K562 (cell line): Measurements from ENCODE around the gene TRIM23.
"Not testable (repeated sequence)": the region's sequence is repeated elsewhere in the genome, so short reads cannot be mapped to it uniquely, and the experiment has no call there.

Source experiments
- CEBPZ ChIP-seq: fragments of 150-350 bp; IDR thresholded peaks from 2 replicates; pipeline ENCODE4 v1.6.1; 2014; ENCODE audit warnings: low read depth, mild to moderate bottlenecking, low read length, borderline replicate concordance
- CHCHD3 ChIP-seq: fragments of 250-450 bp; sonication (Bioruptor Pico); IDR thresholded peaks from 2 replicates; pipeline ENCODE4 v2.1.2; 2022; ENCODE audit warnings: mild to moderate bottlenecking
- COPS2 ChIP-seq: fragments of 450-650 bp; conservative IDR thresholded peaks from 2 replicates; pipeline ENCODE4 v1.6.1; 2016; ENCODE audit warnings: mild to moderate bottlenecking, moderate library complexity
- ESRRB ChIP-seq: fragments of 250-450 bp; sonication (Bioruptor Pico); IDR thresholded peaks from 2 replicates; pipeline ENCODE4 v1.5.0; 2020; ENCODE audit warnings: mild to moderate bottlenecking, moderate library complexity, borderline replicate concordance
- KAT7 ChIP-seq: sonication (generic); formaldehyde crosslinking; IDR thresholded peaks from 2 replicates; pipeline ENCODE4 v1.8.0; 2022; ENCODE audit warnings: missing genetic modification reagents, mild to moderate bottlenecking, borderline replicate concordance
- MAFK ChIP-seq: IDR thresholded peaks from 2 replicates; pipeline ENCODE4 v1.6.1; 2011; ENCODE audit warnings: low read length, improper control_type of control experiment
- NFE2 ChIP-seq: IDR thresholded peaks from 2 replicates; pipeline ENCODE4 v1.6.1; 2014; ENCODE audit warnings: antibody characterized with exemption, low read depth
- POLR2A ChIP-seq: fragments of 450-650 bp; conservative IDR thresholded peaks from 2 replicates; pipeline ENCODE4 v1.6.1; 2016
- ZBTB1 ChIP-seq: sonication (generic); formaldehyde crosslinking; IDR thresholded peaks from 2 replicates; pipeline ENCODE4 v1.8.1; 2023; ENCODE audit warnings: missing genetic modification reagents, low read depth, mild to moderate bottlenecking, borderline replicate concordance
- TF ChIP-seq, protein P1 (sequence below): fragments of 450-650 bp; formaldehyde crosslinking; IDR thresholded peaks from 2 replicates; pipeline ENCODE4 v1.4.0; 2020; ENCODE audit warnings: mild to moderate bottlenecking, moderate library complexity
- TF ChIP-seq, protein P2 (sequence below): sonication (generic); formaldehyde crosslinking; IDR thresholded peaks from 2 replicates; pipeline ENCODE4 v1.8.0; 2022; ENCODE audit warnings: mild to moderate bottlenecking, low read depth, missing genetic modification reagents

DNA sequence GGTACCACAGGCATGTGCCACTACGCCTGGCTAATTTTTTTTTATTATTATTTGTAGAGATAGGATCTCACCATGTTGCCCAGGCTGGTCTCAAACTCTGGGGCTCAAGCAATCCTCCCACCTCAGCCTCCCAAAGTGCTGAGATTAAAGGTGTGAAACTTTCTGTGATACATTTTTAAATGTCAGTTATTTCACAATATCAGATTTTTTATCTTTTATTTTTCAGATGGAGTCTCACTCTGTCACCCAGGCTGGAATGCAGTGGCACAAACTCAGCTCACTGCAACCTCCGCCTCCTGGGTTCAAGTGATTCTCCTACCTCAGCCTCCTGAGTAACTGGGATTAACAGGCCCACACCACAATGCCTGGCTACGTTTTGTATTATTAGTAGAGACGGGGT, 2.2 kb downstream of the TRIM23 start:
- not testable (repeated sequence) for TF ChIP-seq CEBPZ; CHCHD3 (CRISPR knock-in tag); NFE2; POLR2A; KAT7 (CRISPR knock-in tag); COPS2; MAFK; ESRRB (CRISPR knock-in tag); ZBTB1 (CRISPR knock-in tag)
- TF ChIP-seq, protein P1, sequence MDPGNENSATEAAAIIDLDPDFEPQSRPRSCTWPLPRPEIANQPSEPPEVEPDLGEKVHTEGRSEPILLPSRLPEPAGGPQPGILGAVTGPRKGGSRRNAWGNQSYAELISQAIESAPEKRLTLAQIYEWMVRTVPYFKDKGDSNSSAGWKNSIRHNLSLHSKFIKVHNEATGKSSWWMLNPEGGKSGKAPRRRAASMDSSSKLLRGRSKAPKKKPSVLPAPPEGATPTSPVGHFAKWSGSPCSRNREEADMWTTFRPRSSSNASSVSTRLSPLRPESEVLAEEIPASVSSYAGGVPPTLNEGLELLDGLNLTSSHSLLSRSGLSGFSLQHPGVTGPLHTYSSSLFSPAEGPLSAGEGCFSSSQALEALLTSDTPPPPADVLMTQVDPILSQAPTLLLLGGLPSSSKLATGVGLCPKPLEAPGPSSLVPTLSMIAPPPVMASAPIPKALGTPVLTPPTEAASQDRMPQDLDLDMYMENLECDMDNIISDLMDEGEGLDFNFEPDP (CRISPR knock-in tag): not testable (repeated sequence)
- TF ChIP-seq, protein P2, sequence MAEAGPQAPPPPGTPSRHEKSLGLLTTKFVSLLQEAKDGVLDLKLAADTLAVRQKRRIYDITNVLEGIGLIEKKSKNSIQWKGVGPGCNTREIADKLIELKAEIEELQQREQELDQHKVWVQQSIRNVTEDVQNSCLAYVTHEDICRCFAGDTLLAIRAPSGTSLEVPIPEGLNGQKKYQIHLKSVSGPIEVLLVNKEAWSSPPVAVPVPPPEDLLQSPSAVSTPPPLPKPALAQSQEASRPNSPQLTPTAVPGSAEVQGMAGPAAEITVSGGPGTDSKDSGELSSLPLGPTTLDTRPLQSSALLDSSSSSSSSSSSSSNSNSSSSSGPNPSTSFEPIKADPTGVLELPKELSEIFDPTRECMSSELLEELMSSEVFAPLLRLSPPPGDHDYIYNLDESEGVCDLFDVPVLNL (CRISPR knock-in tag): not testable (repeated sequence)
